ENCODE results near the gene ZNF84. TPM values are rescaled to one million over a fixed set of nuclear protein-coding genes. Genes with fewer than 3 reads are reported as not detected.

The ZNF84 gene
- polyA plus RNA-seq, 1 experiment, result 29.9 TPM

GRCh38 chr12:133108150-133108549 is 70.8 kb downstream of the ZNF84 start:
- ChIA-PET CTCF (no interaction called here), POLR2A (no interaction called here)
- H3K4me3 ChIP-seq (ENCODE audit: low read depth, low read length), result no peak overlapping the region
- DNase-seq (ENCODE audit: low read depth, low spot score), result no peak
- TF ChIP-seq, protein P1, sequence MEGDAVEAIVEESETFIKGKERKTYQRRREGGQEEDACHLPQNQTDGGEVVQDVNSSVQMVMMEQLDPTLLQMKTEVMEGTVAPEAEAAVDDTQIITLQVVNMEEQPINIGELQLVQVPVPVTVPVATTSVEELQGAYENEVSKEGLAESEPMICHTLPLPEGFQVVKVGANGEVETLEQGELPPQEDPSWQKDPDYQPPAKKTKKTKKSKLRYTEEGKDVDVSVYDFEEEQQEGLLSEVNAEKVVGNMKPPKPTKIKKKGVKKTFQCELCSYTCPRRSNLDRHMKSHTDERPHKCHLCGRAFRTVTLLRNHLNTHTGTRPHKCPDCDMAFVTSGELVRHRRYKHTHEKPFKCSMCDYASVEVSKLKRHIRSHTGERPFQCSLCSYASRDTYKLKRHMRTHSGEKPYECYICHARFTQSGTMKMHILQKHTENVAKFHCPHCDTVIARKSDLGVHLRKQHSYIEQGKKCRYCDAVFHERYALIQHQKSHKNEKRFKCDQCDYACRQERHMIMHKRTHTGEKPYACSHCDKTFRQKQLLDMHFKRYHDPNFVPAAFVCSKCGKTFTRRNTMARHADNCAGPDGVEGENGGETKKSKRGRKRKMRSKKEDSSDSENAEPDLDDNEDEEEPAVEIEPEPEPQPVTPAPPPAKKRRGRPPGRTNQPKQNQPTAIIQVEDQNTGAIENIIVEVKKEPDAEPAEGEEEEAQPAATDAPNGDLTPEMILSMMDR (IDR thresholded peaks at IDR 0.05; ENCODE audit: low read depth, low read length), result no peak
- H3K27me3 ChIP-seq (ENCODE audit: control insufficient read depth, insufficient read depth, low read length), result no peaks in the 10 kb centered on the region
- H3K9me3 ChIP-seq (ENCODE audit: control insufficient read depth, insufficient read depth, low read length), result peaks cover 51% of the 10 kb centered on the region
- no peak overlapping the region for H3K27ac ChIP-seq (ENCODE audit: low read depth, low read length)

Small RNAs within 50 kb of the gene (small RNA-seq; reads per million reads assigned to genes)
- not detected for gene RNU4ATAC12P (ENCODE audit: insufficient read length, low read depth)

Other genes with a start within 250 kb of the ZNF84 start
- gene GOLGA3, start 208.6 kb upstream of the ZNF84 start, polyA plus RNA-seq (2011; rRNA removed), result 22.6 and 28.0 TPM in 2 replicates
- gene CHFR, start 149.9 kb upstream of the ZNF84 start, polyA plus RNA-seq (2011; rRNA removed), result 28.4 and 29.2 TPM in 2 replicates
- gene ZNF605, start 81.2 kb upstream of the ZNF84 start, polyA plus RNA-seq (2011; rRNA removed), result 8.7 and 13.6 TPM in 2 replicates
- 4.5 and 4.7 TPM in 2 replicates for gene ZNF26, start 51.1 kb upstream of the ZNF84 start, polyA plus RNA-seq (2011; rRNA removed)
- 17.6 and 21.7 TPM in 2 replicates for gene ZNF140, start 43.4 kb downstream of the ZNF84 start, polyA plus RNA-seq (2011; rRNA removed)
- 0.43 and 0.66 TPM in 2 replicates for gene ZNF891, start 92.8 kb downstream of the ZNF84 start, polyA plus RNA-seq (2011; rRNA removed)
- gene ZNF10, start 93.1 kb downstream of the ZNF84 start, polyA plus RNA-seq (2011; rRNA removed), result 5.6 and 7.6 TPM in 2 replicates
- 16.1 TPM in 2 replicates for gene ZNF268, start 144.0 kb downstream of the ZNF84 start, polyA plus RNA-seq (2011; rRNA removed)
- gene ANHX, start 198.4 kb downstream of the ZNF84 start, polyA plus RNA-seq (2011; rRNA removed), result not detected in 2 replicates

Data from AG04450 (cell line).